ENCODE results near the gene SAP30L. TPM values are rescaled to one million over a fixed set of nuclear protein-coding genes. Genes with fewer than 3 reads are reported as not detected.

SAP30L gene
- total RNA-seq, 4 donors from 2014 or later, result 26.3 to 47.1 (median 33.1) TPM

DNA sequence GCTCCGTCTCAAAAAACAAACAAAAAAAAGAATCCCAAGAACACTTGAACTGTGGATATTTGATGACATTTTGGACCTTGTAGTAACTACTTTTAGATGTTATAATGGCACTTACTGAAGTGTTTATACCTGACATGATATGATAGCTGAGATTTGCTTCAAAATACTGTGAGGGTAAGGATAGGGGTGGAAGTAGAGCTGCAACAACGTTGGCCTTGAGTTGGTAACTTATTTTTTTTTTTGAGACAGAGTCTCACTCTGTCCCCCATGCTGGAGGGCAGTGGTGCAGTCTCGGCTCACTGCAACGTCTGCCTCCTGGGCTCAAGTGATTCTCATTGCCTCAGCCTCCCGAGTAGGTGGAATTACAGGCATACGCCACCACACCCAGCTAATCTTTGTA lies 30.7 kb upstream of the SAP30L start:
- H3K27me3 ChIP-seq, result no peaks in the 10 kb centered on the region
- TF ChIP-seq POLR2A (IDR thresholded peaks at IDR 0.05) (no peak), POLR2AphosphoS5 (IDR thresholded peaks at IDR 0.05) (no peak), EP300 (IDR thresholded peaks at IDR 0.05; ENCODE audit: low read depth) (no peak)
- TF ChIP-seq, protein P1, sequence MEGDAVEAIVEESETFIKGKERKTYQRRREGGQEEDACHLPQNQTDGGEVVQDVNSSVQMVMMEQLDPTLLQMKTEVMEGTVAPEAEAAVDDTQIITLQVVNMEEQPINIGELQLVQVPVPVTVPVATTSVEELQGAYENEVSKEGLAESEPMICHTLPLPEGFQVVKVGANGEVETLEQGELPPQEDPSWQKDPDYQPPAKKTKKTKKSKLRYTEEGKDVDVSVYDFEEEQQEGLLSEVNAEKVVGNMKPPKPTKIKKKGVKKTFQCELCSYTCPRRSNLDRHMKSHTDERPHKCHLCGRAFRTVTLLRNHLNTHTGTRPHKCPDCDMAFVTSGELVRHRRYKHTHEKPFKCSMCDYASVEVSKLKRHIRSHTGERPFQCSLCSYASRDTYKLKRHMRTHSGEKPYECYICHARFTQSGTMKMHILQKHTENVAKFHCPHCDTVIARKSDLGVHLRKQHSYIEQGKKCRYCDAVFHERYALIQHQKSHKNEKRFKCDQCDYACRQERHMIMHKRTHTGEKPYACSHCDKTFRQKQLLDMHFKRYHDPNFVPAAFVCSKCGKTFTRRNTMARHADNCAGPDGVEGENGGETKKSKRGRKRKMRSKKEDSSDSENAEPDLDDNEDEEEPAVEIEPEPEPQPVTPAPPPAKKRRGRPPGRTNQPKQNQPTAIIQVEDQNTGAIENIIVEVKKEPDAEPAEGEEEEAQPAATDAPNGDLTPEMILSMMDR (IDR thresholded peaks at IDR 0.05), result no peak
- H3K4me1 ChIP-seq, result no peaks in the 10 kb centered on the region
- no peak for DNase-seq
- in situ Hi-C loops (cut with MboI; ENCODE audit: low pct_ligation_motif_present in 1 of 4, low pct_unique_long_range_greater_than_20kb in 1 of 4, low sequenced_read_pairs in 3 of 4) (loop anchor here in 2 of 4 donors (10.0 to 25.0 kb wide), 2 partner anchors 228 to 340 kb away; partner anchors contain the start of gene GALNT10 (in 2 of the 2)), intact Hi-C loops (cut with DNase I; ENCODE audit: low total_unique reads) (no loop called here)
- H3K36me3 ChIP-seq, result no peaks in the 10 kb centered on the region
- no peak overlapping the region for H3K27ac ChIP-seq
- no peaks in the 10 kb centered on the region for H3K9me3 ChIP-seq
- no peak overlapping the region for H3K4me3 ChIP-seq
- WGBS, 2 donors (ENCODE audit: low coverage in 1 of 2), result 73 to 81% methylated on average over 2 to 6 of the region's 6 CpGs

DNA sequence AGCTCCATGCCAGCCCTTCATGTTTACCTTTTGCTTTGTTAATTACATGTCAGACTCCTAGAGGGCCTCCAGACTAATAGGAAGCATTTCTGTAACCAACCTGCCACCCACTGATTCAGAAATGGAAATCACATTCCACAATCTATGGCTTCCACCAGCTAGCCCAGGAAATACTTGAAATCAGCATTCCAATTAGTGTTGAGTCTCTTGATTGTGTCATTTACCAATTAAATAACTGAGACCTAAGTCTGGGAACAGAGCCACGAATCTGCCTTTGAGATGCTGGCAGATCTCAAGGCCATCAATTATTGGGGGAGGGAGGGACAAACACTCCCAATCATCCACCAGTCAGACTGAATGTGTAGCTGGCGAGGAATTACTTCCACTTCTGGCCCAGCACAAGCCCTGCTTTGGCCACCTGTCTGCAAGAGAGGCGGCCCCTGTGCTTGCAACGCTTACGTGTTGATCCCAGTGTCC lies 27.4 kb upstream of the SAP30L start:
- Histone ChIP-seq H3K9me3 (peaks cover 0 to 2% of the 10 kb centered on the region in 2 donors), H3K27me3 (no peaks in the 10 kb centered on the region), H3K36me3 (no peaks in the 10 kb centered on the region), H3K27ac (no peak overlapping the region), H3K4me3 (no peak overlapping the region), H3K4me1 (no peaks in the 10 kb centered on the region)
- in situ Hi-C loops (cut with MboI; ENCODE audit: low pct_ligation_motif_present in 1 of 4, low pct_unique_long_range_greater_than_20kb in 1 of 4, low sequenced_read_pairs in 3 of 4) (loop anchor here in 2 of 4 donors (10.0 to 25.0 kb wide), 2 partner anchors 231 to 344 kb away; partner anchors contain the start of gene GALNT10 (in 2 of the 2)), intact Hi-C loops (cut with DNase I; ENCODE audit: low total_unique reads) (no loop called here)
- DNase-seq, result no peak
- TF ChIP-seq POLR2A (IDR thresholded peaks at IDR 0.05), result no peak
- TF ChIP-seq EP300 (IDR thresholded peaks at IDR 0.05; ENCODE audit: low read depth), result no peak
- no peak for TF ChIP-seq POLR2AphosphoS5 (IDR thresholded peaks at IDR 0.05)
- TF ChIP-seq, protein P1 (IDR thresholded peaks at IDR 0.05), result no peak
- 96% methylated on average over 5 of the region's 5 CpGs; no CpG with 5 or more reads in 1 of the 2 donors for WGBS, 2 donors (ENCODE audit: low coverage in 1 of 2)

DNA sequence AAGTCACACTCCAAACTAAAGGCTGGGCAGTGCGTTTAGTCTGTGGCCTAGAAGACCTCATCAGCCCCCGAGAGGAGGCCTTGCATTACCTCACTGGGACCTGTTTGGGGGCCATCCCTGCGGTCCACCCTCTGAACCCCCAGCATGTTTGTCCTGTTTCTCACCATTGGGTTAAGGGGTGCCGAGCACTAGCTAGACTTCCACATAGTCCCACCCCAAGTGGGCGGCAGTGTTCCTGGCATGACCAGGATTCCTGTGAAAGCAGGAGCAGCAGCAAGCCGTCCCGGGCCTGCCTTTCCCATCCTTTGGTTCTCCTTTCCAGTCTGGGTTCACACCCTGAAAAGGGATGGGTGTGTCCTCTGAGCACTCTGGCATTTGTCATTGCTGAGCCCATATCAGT lies 26.6 kb upstream of the SAP30L start:
- Histone ChIP-seq H3K4me1 (no peaks in the 10 kb centered on the region), H3K27ac (no peak overlapping the region), H3K9me3 (peaks cover 0 to 3% of the 10 kb centered on the region in 2 donors), H3K4me3 (no peak overlapping the region), H3K36me3 (no peaks in the 10 kb centered on the region), H3K27me3 (no peaks in the 10 kb centered on the region)
- WGBS, 2 donors (ENCODE audit: low coverage in 1 of 2), result 80 to 93% methylated on average over 2 to 7 of the region's 7 CpGs
- in situ Hi-C loops (cut with MboI; ENCODE audit: low pct_ligation_motif_present in 1 of 4, low pct_unique_long_range_greater_than_20kb in 1 of 4, low sequenced_read_pairs in 3 of 4), result loop anchor here in 2 of 4 donors (10.0 to 25.0 kb wide), 2 partner anchors 232 to 344 kb away; partner anchors contain the start of gene GALNT10 (in 2 of the 2)
- intact Hi-C loops (cut with DNase I; ENCODE audit: low total_unique reads), result no loop called here
- TF ChIP-seq EP300 (IDR thresholded peaks at IDR 0.05; ENCODE audit: low read depth) (no peak), POLR2AphosphoS5 (IDR thresholded peaks at IDR 0.05) (no peak), POLR2A (IDR thresholded peaks at IDR 0.05) (no peak)
- TF ChIP-seq, protein P1 (IDR thresholded peaks at IDR 0.05), result no peak
- DNase-seq, result no peak

DNA sequence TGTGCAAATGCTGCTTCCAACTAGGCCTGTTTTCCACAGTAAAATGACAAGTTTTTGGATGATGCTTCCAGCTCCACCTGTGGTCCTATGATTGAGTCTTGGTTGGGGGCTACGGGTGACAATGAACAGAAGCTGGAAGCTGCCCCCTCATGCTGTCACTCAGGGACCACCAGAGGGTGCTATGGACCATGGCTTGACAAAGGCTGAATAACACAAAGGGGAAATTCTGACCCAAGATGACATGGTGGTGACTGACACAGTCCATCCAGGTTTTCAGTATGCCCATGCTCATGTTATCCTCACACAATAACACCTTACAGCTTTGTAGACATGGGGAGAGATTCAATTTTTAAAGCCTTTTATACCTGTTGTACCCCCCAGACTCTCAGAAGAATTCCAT lies 23.9 kb upstream of the SAP30L start:
- Histone ChIP-seq H3K36me3 (no peaks in the 10 kb centered on the region), H3K27ac (no peak overlapping the region), H3K4me3 (no peak overlapping the region), H3K27me3 (no peaks in the 10 kb centered on the region), H3K4me1 (no peaks in the 10 kb centered on the region), H3K9me3 (peaks cover 0 to 3% of the 10 kb centered on the region in 2 donors)
- intact Hi-C loops (cut with DNase I; ENCODE audit: low total_unique reads), result no loop called here
- WGBS, 2 donors (ENCODE audit: low coverage in 1 of 2), result 38% methylated on average over 1 of the region's 1 CpG; no CpG with 5 or more reads in 1 of the 2 donors
- no peak for DNase-seq
- in situ Hi-C loops (cut with MboI; ENCODE audit: low pct_ligation_motif_present in 1 of 4, low pct_unique_long_range_greater_than_20kb in 1 of 4, low sequenced_read_pairs in 3 of 4), result loop anchor here in 2 of 4 donors (25.0 kb wide), 1 partner anchor 235 kb away; the partner anchor contains the start of gene GALNT10 (in 2 of the 2)
- no peak for TF ChIP-seq POLR2A (IDR thresholded peaks at IDR 0.05)
- TF ChIP-seq, protein P1 (IDR thresholded peaks at IDR 0.05), result peak in 1 of 5 experiments; percentile 13

Data from transverse colon (tissue), 4 donors.